SH-SY5Y (cell line): ENCODE measurements around the gene BCOR.

Experiments used
- GATA2 ChIP-seq: IDR thresholded peaks from 2 replicates; pipeline ENCODE4 v1.6.1; 2011; ENCODE audit warnings: mild to moderate bottlenecking, low read depth, low read length
- GATA3 ChIP-seq: IDR thresholded peaks from 2 replicates; pipeline ENCODE4 v1.6.1; 2011; ENCODE audit warnings: low read depth, mild to moderate bottlenecking, low read length, moderate library complexity

DNA sequence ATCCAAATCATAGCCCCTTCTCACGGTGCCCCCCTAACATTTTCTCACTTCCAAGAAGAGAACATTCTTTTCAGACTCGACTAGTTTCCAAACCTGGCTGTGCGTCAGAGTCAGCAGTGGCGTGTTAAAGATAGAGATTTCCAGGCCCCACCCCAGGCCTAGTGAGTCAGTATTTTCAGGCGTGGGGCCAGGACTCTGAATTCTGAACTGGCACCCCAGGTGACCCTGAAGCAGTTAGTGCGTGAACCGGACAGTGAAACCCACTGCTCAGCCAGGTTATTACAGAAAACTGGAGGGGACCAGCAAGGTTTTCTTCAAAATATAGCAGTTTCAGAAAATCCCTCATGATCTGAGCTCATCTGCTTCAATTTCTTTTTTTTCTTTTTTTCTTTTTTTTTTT, 35.0 kb upstream of the BCOR start:
- TF ChIP-seq GATA2 = no peak
- no peak for TF ChIP-seq GATA3
